GM18951 (cell line): ENCODE results near the gene ZNF217.
"Not testable (repeated sequence)": the region's sequence is repeated elsewhere in the genome, so short reads cannot be mapped to it uniquely, and the experiment has no call there.

Experiments
- POLR2A ChIP-seq: IDR thresholded peaks from 4 replicates; pipeline ENCODE4 v1.6.1; 2011; ENCODE audit warnings: mild to moderate bottlenecking; ENCODE audit not compliant: insufficient read length, insufficient read depth; ENCODE audit errors: extremely low read depth
- in situ Hi-C: fragments of 300-500 bp; cut with MboI; formaldehyde crosslinking; loops from one replicate; pipeline ENCODE4 v1.12.0; 2022; ENCODE audit warnings: low sequenced_read_pairs, mixed read lengths, inconsistent platforms; ENCODE audit not compliant: unreplicated experiment

Gene ZNF217

DNA sequence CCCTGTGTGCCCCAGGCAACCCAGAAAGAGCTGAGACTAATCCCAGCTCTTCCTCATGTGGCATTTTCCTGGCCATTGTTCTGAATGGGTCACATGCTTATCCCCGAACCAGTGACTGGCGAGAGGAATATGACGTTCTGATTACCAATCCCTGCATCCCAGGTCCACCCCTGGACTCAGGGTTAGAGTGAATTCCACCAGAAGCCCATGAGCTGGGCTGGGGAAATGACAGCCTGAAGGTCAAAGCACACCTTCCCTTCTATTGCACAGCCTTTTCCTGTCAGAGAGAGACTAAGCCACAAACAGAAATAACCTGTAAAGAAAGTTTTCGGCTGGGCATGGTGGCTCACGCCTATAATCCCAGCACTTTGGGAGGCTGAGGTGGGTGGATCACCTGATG, 70.9 kb downstream of the ZNF217 start:
- in situ Hi-C loops = no loop called here
- TF ChIP-seq POLR2A = no peak

DNA sequence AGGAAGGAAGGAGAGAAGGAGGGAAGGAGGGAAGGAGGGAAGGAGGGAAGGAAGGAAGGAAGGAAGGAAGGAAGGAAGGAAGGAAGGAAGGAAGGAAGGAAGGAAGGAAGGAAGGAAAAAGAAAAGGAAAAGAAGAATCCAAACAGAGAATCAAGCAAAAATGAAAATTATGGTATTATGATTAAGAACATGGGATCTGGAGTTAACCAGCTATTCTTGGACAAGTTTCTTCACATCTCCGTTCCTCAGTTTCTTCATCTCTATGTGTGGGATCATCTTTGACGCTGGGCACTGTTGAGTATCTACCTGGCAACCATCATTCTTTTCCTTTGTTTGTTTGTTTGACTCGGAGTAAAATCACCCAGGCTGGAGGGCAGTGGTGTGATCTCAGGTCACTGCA, 71.6 kb downstream of the ZNF217 start:
- TF ChIP-seq POLR2A = no peak
- in situ Hi-C loops = no loop called here

DNA sequence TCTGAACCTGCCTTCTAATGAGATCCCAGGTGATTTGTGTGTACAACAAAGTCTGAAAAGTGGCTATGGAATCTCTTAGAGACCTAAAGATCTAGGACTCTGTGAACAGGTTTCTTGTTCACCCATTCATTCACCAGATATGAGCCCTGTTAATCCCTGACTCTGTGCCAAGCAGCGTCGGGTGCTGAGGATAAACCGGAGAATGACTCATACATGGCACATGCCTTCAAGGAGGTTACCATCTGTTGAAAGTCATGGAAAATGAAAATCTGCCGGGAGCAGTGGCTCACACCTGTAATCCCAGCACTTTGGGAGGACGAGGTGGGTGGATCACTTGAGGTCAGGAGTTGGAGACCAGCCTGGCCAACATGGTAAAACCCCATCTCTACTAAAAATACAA, 72.2 kb downstream of the ZNF217 start:
- in situ Hi-C loops = not testable (repeated sequence)

DNA sequence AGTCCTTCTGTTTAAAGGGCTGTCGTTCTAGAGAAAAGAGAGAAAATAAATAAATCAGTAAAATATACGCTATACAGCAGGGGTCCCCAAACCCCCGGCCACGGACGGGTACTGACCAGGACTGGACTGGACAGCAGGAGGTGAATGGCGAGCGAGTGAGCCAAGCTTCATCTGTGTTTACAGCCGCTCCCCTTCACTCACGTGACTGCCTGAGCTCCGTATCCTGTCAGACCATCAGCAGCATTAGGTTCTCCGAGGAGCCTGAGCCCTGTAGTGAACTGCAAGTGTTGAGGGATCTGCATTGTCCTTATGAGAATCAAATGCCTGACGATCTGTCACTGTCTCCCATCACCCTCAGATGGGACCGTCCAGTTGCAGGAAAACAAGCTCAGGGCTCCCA, 76.5 kb downstream of the ZNF217 start:
- in situ Hi-C loops = loop anchor here (5.0 kb wide), 1 partner anchor 55 kb away; no protein-coding TSS in a partner anchor
- no peak for TF ChIP-seq POLR2A
